Measurements from ENCODE around the gene NR2C2.
A peak's percentile ranks its signal among the peaks of the same experiment; 100 is the strongest.
"Not testable (repeated sequence)": the region's sequence is repeated elsewhere in the genome, so short reads cannot be mapped to it uniquely, and the experiment has no call there.

NR2C2 gene

GRCh38 chr3:14947100-14947885 is at the start of gene NR2C2:
TSS of gene NR2C2 (plus strand) at chr3:14947583. CDS start at chr3:15003915, 56,332 bp downstream.
- DNase-seq (ENCODE audit: low read depth): peak; percentile 29
- TF ChIP-seq CTCF (IDR thresholded peaks at IDR 0.05; ENCODE audit: low read depth, low read length, missing control alignments): no peak
- H3K4me3 ChIP-seq (ENCODE audit: low read depth, low read length): peak within 1 kb of the TSS; percentile 83

GRCh38 chr3:14898929-14899328 is 48.5 kb upstream of the NR2C2 start:
- no peak for TF ChIP-seq CTCF (IDR thresholded peaks at IDR 0.05; ENCODE audit: low read depth, low read length, missing control alignments)
- DNase-seq (ENCODE audit: low read depth): no peak
- H3K4me3 ChIP-seq (ENCODE audit: low read depth, low read length): no peak overlapping the region

GRCh38 chr3:14899993-14900618 is 47.3 kb upstream of the NR2C2 start:
- DNase-seq (ENCODE audit: low read depth): no peak
- no peak overlapping the region for H3K4me3 ChIP-seq (ENCODE audit: low read depth, low read length)
- no peak for TF ChIP-seq CTCF (IDR thresholded peaks at IDR 0.05; ENCODE audit: low read depth, low read length, missing control alignments)

- no peak overlapping the region for H3K4me3 ChIP-seq (ENCODE audit: low read depth, low read length)
- no peak for TF ChIP-seq CTCF (IDR thresholded peaks at IDR 0.05; ENCODE audit: low read depth, low read length, missing control alignments)
- DNase-seq (ENCODE audit: low read depth): no peak
Measured at GRCh38 chr3:14900881-14901873, 46.2 kb upstream of the NR2C2 start.

- H3K4me3 ChIP-seq (ENCODE audit: low read depth, low read length): no peak overlapping the region
- no peak for TF ChIP-seq CTCF (IDR thresholded peaks at IDR 0.05; ENCODE audit: low read depth, low read length, missing control alignments)
- no peak for DNase-seq (ENCODE audit: low read depth)
Measured at GRCh38 chr3:14902719-14903118, 44.7 kb upstream of the NR2C2 start.

GRCh38 chr3:14903501-14903900 is 43.9 kb upstream of the NR2C2 start:
- not testable (repeated sequence) for DNase-seq (ENCODE audit: low read depth); H3K4me3 ChIP-seq (ENCODE audit: low read depth, low read length)

Data from GM12864 (cell line).